Measurements from ENCODE around the gene SYT14.

SYT14 gene

DNA sequence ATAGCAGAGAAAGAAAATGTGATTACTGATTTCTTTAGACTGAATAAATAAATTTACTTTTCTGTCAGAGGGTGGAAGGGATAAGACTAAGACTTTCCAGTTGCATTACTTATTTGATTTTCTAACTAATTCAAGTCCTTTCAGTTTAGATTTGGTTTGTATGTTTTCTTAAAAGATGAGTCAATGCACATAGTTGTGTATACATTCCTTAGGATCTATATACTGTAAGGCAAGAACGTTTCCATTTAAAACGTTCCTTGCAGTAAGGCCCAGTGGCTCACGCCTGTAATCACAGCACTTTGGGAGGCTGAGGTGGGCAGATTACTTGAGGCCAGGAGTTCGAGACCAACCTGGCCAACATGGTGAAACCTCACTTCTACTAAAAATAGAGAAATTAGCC lies 280.0 kb downstream of the SYT14 start:
- Histone ChIP-seq H3K4me3 (replicated peaks; ENCODE audit: insufficient read depth, low read length) (no peak overlapping the region), H3K27me3 (ENCODE audit: insufficient read depth, poor library complexity, severe bottlenecking) (peaks cover 7% of the 10 kb centered on the region), H3K27ac (replicated peaks) (no peak overlapping the region)
- no peak for DNase-seq (ENCODE audit: low read depth in 1 of 2, low spot score in 1 of 2)
- TF ChIP-seq, protein P1, sequence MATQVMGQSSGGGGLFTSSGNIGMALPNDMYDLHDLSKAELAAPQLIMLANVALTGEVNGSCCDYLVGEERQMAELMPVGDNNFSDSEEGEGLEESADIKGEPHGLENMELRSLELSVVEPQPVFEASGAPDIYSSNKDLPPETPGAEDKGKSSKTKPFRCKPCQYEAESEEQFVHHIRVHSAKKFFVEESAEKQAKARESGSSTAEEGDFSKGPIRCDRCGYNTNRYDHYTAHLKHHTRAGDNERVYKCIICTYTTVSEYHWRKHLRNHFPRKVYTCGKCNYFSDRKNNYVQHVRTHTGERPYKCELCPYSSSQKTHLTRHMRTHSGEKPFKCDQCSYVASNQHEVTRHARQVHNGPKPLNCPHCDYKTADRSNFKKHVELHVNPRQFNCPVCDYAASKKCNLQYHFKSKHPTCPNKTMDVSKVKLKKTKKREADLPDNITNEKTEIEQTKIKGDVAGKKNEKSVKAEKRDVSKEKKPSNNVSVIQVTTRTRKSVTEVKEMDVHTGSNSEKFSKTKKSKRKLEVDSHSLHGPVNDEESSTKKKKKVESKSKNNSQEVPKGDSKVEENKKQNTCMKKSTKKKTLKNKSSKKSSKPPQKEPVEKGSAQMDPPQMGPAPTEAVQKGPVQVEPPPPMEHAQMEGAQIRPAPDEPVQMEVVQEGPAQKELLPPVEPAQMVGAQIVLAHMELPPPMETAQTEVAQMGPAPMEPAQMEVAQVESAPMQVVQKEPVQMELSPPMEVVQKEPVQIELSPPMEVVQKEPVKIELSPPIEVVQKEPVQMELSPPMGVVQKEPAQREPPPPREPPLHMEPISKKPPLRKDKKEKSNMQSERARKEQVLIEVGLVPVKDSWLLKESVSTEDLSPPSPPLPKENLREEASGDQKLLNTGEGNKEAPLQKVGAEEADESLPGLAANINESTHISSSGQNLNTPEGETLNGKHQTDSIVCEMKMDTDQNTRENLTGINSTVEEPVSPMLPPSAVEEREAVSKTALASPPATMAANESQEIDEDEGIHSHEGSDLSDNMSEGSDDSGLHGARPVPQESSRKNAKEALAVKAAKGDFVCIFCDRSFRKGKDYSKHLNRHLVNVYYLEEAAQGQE (IDR thresholded peaks at IDR 0.05; ENCODE audit: insufficient replicate concordance, low read depth), result no peak
- TF ChIP-seq SPI1 (IDR thresholded peaks at IDR 0.05; ENCODE audit: borderline replicate concordance, low read depth), result no peak
- no peak for TF ChIP-seq GABPA (IDR thresholded peaks at IDR 0.05; ENCODE audit: low read depth)
- TF ChIP-seq POLR2AphosphoS5 (IDR thresholded peaks at IDR 0.05; ENCODE audit: low read depth), result no peak
- TF ChIP-seq, protein P2, sequence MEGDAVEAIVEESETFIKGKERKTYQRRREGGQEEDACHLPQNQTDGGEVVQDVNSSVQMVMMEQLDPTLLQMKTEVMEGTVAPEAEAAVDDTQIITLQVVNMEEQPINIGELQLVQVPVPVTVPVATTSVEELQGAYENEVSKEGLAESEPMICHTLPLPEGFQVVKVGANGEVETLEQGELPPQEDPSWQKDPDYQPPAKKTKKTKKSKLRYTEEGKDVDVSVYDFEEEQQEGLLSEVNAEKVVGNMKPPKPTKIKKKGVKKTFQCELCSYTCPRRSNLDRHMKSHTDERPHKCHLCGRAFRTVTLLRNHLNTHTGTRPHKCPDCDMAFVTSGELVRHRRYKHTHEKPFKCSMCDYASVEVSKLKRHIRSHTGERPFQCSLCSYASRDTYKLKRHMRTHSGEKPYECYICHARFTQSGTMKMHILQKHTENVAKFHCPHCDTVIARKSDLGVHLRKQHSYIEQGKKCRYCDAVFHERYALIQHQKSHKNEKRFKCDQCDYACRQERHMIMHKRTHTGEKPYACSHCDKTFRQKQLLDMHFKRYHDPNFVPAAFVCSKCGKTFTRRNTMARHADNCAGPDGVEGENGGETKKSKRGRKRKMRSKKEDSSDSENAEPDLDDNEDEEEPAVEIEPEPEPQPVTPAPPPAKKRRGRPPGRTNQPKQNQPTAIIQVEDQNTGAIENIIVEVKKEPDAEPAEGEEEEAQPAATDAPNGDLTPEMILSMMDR (IDR thresholded peaks at IDR 0.05; ENCODE audit: insufficient read depth, low read length), result no peak

Measured in HL-60 (cell line).